IMR-90 (cell line): Measurements from ENCODE around the gene CRYM.

Experiments
- CEBPB ChIP-seq: IDR thresholded peaks from 2 replicates; pipeline ENCODE4 v1.6.1; 2012; ENCODE audit warnings: low read depth, low read length, improper control_type of control experiment
- FOS ChIP-seq: fragments of 150-350 bp; IDR thresholded peaks from 2 replicates; pipeline ENCODE4 v1.6.1; 2016; ENCODE audit warnings: low read depth, low read length
- MAFK ChIP-seq: IDR thresholded peaks from 2 replicates; pipeline ENCODE4 v1.6.1; 2012; ENCODE audit warnings: low read depth, low read length, improper control_type of control experiment
- MAZ ChIP-seq: IDR thresholded peaks from 2 replicates; pipeline ENCODE4 v1.6.1; 2012; ENCODE audit warnings: low read depth, mild to moderate bottlenecking, low read length, improper control_type of control experiment, moderate library complexity, borderline replicate concordance
- MXI1 ChIP-seq: IDR thresholded peaks from 2 replicates; pipeline ENCODE4 v1.6.1; 2012; ENCODE audit warnings: low read depth, mild to moderate bottlenecking, low read length, moderate library complexity, borderline replicate concordance
- POLR2A ChIP-seq: IDR thresholded peaks from 2 replicates; pipeline ENCODE4 v1.6.1; 2012; ENCODE audit warnings: mild to moderate bottlenecking, low read depth, low read length
- RAD21 ChIP-seq: IDR thresholded peaks from 2 replicates; pipeline ENCODE4 v1.6.1; 2012; ENCODE audit warnings: low read length, improper control_type of control experiment
- RFX5 ChIP-seq: IDR thresholded peaks from 2 replicates; pipeline ENCODE4 v1.8.0; 2012; ENCODE audit warnings: low read depth, mild to moderate bottlenecking, low read length, moderate library complexity
- SMC3 ChIP-seq: fragments of 150-350 bp; IDR thresholded peaks from 2 replicates; pipeline ENCODE4 v1.6.1; 2016; ENCODE audit warnings: low read depth, mild to moderate bottlenecking, antibody characterized with exemption, low read length, moderate library complexity
- TF ChIP-seq, protein P1 (sequence below): conservative IDR thresholded peaks from 2 replicates; pipeline ENCODE4 v1.5.1; 2012; ENCODE audit warnings: mild to moderate bottlenecking, low read depth, low read length, improper control_type of control experiment

DNA sequence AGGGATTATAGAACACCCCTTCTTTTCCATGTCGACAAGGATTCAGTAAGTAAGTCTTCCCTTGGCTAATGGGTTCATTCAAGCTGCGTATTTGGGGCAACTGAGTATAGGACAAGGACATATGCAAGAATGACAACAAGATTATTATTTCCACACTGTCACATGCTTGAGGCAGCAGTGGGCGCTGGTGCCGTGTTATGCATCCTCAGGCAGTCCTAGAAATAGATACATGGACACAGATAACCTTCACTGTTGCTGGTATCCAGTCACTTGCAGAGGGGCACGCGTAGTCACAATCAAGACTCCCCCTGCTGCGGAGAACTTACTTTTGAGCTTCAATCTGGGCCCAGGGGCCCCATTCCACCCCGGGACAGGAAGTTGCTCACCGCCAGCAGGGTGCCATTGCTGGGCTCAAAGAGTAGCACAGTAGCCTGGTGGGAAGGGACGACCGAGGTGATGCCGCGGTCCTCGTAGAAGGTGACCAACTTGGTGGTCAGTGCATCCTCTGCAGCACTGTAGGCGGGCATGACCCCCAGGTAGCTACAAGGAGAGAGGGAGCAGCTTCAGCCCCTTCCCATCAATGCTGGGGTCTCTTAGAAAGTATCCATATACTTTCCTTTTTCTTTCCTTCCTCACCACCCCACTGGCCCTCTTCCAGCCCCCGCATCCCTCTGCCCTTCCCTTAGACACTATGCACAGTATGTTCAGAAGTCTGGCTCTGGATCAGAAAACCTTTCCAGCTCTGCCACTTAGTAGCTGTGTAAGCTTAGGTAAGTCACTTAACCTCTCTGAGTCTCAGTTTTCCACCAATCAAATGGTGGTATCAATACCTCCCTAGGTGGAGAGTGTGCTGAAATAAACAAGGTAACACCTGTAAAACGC lies 804 bp downstream of the CRYM start:
- TF ChIP-seq, protein P1, sequence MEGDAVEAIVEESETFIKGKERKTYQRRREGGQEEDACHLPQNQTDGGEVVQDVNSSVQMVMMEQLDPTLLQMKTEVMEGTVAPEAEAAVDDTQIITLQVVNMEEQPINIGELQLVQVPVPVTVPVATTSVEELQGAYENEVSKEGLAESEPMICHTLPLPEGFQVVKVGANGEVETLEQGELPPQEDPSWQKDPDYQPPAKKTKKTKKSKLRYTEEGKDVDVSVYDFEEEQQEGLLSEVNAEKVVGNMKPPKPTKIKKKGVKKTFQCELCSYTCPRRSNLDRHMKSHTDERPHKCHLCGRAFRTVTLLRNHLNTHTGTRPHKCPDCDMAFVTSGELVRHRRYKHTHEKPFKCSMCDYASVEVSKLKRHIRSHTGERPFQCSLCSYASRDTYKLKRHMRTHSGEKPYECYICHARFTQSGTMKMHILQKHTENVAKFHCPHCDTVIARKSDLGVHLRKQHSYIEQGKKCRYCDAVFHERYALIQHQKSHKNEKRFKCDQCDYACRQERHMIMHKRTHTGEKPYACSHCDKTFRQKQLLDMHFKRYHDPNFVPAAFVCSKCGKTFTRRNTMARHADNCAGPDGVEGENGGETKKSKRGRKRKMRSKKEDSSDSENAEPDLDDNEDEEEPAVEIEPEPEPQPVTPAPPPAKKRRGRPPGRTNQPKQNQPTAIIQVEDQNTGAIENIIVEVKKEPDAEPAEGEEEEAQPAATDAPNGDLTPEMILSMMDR: no peak
- TF ChIP-seq FOS (no peak), RAD21 (no peak), RFX5 (no peak), MAZ (no peak), CEBPB (no peak), MAFK (no peak), SMC3 (no peak), MXI1 (no peak), POLR2A (no peak)
